ENCODE data around the gene ZNF83. TPM values are rescaled to one million over a fixed set of nuclear protein-coding genes. Genes with fewer than 3 reads are reported as not detected.
A peak's percentile ranks its signal among the peaks of the same experiment; 100 is the strongest.
"Not testable (repeated sequence)": the region's sequence is repeated elsewhere in the genome, so short reads cannot be mapped to it uniquely, and the experiment has no call there.

The ZNF83 gene
- 100 to 1,000 TPM in 1 of 12 donors, 10 to 100 TPM in 10, not detected in 1; 26.8 to 107 (median 43.4) TPM for polyA plus RNA-seq (ENCODE audit: insufficient read length in 12 of 12)
- long read RNA-seq, donor 1, transcript ZNF83-203 (2 exons, 3,743 nt): major isoform, 20 of 24 reads
- long read RNA-seq, donor 1, partial matches to known transcripts: 0 of 24 reads
- long read RNA-seq, donor 1, other reads (novel, unspliced or antisense): 0 of 24 reads
- long read RNA-seq, donor 2, partial matches to known transcripts: 0 of 3 reads
- long read RNA-seq, donor 2, other reads (novel, unspliced or antisense): 0 of 3 reads
- long read RNA-seq, donor 3, partial matches to known transcripts: 0 of 3 reads
- long read RNA-seq, donor 3, other reads (novel, unspliced or antisense): 0 of 3 reads
- long read RNA-seq, donor 4, partial matches to known transcripts: 0 of 4 reads
- long read RNA-seq, donor 4, other reads (novel, unspliced or antisense): 0 of 4 reads
- long read RNA-seq, donor 5, transcript ZNF83-203 (2 exons, 3,743 nt): major isoform, 5 of 15 reads
- long read RNA-seq, donor 5, partial matches to known transcripts: 0 of 15 reads
- long read RNA-seq, donor 5, other reads (novel, unspliced or antisense): 6 of 15 reads
- long read RNA-seq, donor 6, partial matches to known transcripts: 0 of 6 reads
- long read RNA-seq, donor 6, other reads (novel, unspliced or antisense): 0 of 6 reads
- long read RNA-seq, donor 7, transcript ZNF83-203 (2 exons, 3,743 nt): major isoform, 7 of 9 reads
- long read RNA-seq, donor 7, partial matches to known transcripts: 0 of 9 reads
- long read RNA-seq, donor 7, other reads (novel, unspliced or antisense): 0 of 9 reads
- long read RNA-seq, donor 8, transcript ZNF83-203 (2 exons, 3,743 nt): major isoform, 13 of 22 reads
- long read RNA-seq, donor 8, partial matches to known transcripts: 0 of 22 reads
- long read RNA-seq, donor 8, other reads (novel, unspliced or antisense): 0 of 22 reads
- long read RNA-seq, donor 9, transcript ZNF83-203 (2 exons, 3,743 nt): major isoform, 5 of 7 reads
- long read RNA-seq, donor 9, partial matches to known transcripts: 0 of 7 reads
- long read RNA-seq, donor 9, other reads (novel, unspliced or antisense): 0 of 7 reads
- long read RNA-seq, donor 10, transcript ZNF83-203 (2 exons, 3,743 nt): major isoform, 13 of 16 reads
- long read RNA-seq, donor 10, partial matches to known transcripts: 0 of 16 reads
- long read RNA-seq, donor 10, other reads (novel, unspliced or antisense): 0 of 16 reads
- long read RNA-seq, donor 11, partial matches to known transcripts: 0 of 5 reads
- long read RNA-seq, donor 11, other reads (novel, unspliced or antisense): 0 of 5 reads

- peak; percentile 91 for DNase-seq
These were observed at the start of gene ZNF83 for GRCh38 chr19:52637718-52638585. Gene ZNF83, minus strand, starts transcription at chr19:52638355.

- no peak for DNase-seq
These were observed 49.5 kb upstream of the ZNF83 start for GRCh38 chr19:52687684-52688083.

GRCh38 chr19:52685811-52686210, 47.7 kb upstream of the ZNF83 start:
- DNase-seq: no peak

- not testable (repeated sequence) for DNase-seq
These were observed 43.1 kb upstream of the ZNF83 start for GRCh38 chr19:52681216-52681615.

- no peak for DNase-seq
These were observed 41.4 kb upstream of the ZNF83 start for GRCh38 chr19:52679598-52679997.

GRCh38 chr19:52675239-52675638, 37.1 kb upstream of the ZNF83 start:
- not testable (repeated sequence) for DNase-seq

GRCh38 chr19:52673014-52673413, 34.9 kb upstream of the ZNF83 start:
- no peak for DNase-seq

GRCh38 chr19:52670046-52670445, 31.9 kb upstream of the ZNF83 start:
- DNase-seq: no peak

GRCh38 chr19:52669586-52669985, 31.4 kb upstream of the ZNF83 start:
- no peak for DNase-seq

GRCh38 chr19:52667972-52668371, 29.8 kb upstream of the ZNF83 start:
- DNase-seq: no peak

GRCh38 chr19:52666506-52666905, 28.4 kb upstream of the ZNF83 start:
- DNase-seq: no peak

GRCh38 chr19:52665529-52665928, 27.4 kb upstream of the ZNF83 start:
- DNase-seq: no peak

GRCh38 chr19:52665027-52665426, 26.9 kb upstream of the ZNF83 start:
- DNase-seq: no peak

- no peak for DNase-seq
These were observed 26.3 kb upstream of the ZNF83 start for GRCh38 chr19:52664461-52664860.

GRCh38 chr19:52662631-52663030, 24.5 kb upstream of the ZNF83 start:
- DNase-seq: no peak

GRCh38 chr19:52660981-52661380, 22.8 kb upstream of the ZNF83 start:
- DNase-seq: no peak

GRCh38 chr19:52659013-52659412, 20.9 kb upstream of the ZNF83 start:
- no peak for DNase-seq

- DNase-seq: no peak
These were observed 20.4 kb upstream of the ZNF83 start for GRCh38 chr19:52658595-52658994.

- DNase-seq: no peak
These were observed 15.0 kb upstream of the ZNF83 start for GRCh38 chr19:52653161-52653560.

- no peak for DNase-seq
These were observed 13.8 kb upstream of the ZNF83 start for GRCh38 chr19:52651956-52652355.
